Fibroblast of villous mesenchyme (primary cell): ENCODE measurements around the gene HSPA9. TPM values are rescaled to one million over a fixed set of nuclear protein-coding genes. Genes with fewer than 3 reads are reported as not detected.
A peak's percentile ranks its signal among the peaks of the same experiment; 100 is the strongest.

Source experiments
- DNase-seq: peaks from one replicate; pipeline ENCODE4 v3.0.0-alpha.2; 2010; ENCODE audit warnings: low read depth
- H3K4me3 ChIP-seq: 2 replicates; pipeline ENCODE4 v1.5.1; 2011; ENCODE audit warnings: low read depth, mild to moderate bottlenecking, low read length
- CTCF ChIP-seq: IDR thresholded peaks from 2 replicates; pipeline ENCODE4 v1.5.1; 2012; ENCODE audit warnings: low read depth, mild to moderate bottlenecking, low read length; ENCODE audit not compliant: insufficient read depth
- total RNA-seq: library from RNA; depleted of rRNA; stranded (reverse); fragments of >200 nt; gene quantifications from 2 replicates; pipeline ENCODE4 v1.2.3, GENCODE V29; 2012

The HSPA9 gene
- total RNA-seq, 1 donor = 336 TPM

- peak; percentile 22 for TF ChIP-seq CTCF
- no peak overlapping the region for H3K4me3 ChIP-seq
- no peak for DNase-seq
These were observed 20.1 kb upstream of the HSPA9 start for GRCh38 chr5:138595180-138595795.

DNA sequence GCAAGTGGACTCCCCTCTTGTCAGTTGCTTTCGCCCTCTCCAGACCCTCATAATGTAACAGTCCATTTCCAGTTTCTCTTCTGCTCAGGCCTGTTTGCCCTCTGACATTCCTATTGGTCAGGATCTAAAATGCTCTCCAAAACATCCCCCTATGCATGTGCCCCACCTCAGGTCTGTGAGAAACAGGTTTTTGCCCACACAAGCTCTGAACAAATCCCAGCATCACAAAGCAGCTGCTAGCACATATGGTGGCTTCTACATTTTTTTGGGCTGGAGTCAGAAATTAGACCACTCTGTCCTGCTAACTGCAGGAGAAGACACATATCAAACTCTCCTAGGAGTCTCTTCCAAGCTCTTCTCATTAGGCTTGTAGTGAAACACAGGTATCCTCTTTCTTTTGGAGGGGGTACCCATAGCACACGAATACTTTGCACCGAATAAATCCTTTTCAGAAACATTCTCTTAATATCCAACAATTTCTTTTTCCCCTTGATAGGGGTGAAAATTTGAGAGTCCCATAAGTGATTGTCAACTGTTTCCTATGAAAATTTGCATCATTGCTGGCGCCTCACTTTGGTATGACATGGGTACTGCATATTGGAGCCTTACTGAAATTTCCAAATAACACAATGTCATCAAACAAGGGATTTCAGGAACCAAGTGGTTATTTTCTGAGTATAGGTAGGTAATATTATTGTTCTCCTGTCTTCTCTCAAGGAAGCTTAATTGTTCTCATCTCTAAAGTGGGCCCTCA lies 19.3 kb upstream of the HSPA9 start:
- H3K4me3 ChIP-seq = no peak overlapping the region
- DNase-seq = no peak
- TF ChIP-seq CTCF = peak; percentile 47

GRCh38 chr5:138588013-138588788 lies 13.0 kb upstream of the HSPA9 start:
- no peak for TF ChIP-seq CTCF
- H3K4me3 ChIP-seq = no peak overlapping the region
- DNase-seq = no peak

GRCh38 chr5:138585157-138585556 lies 10.0 kb upstream of the HSPA9 start:
- no peak for DNase-seq
- TF ChIP-seq CTCF = no peak
- H3K4me3 ChIP-seq = no peak overlapping the region

- DNase-seq = no peak
- no peak overlapping the region for H3K4me3 ChIP-seq
- TF ChIP-seq CTCF = no peak
These were observed 8.9 kb upstream of the HSPA9 start for GRCh38 chr5:138583984-138584637.

GRCh38 chr5:138582959-138583358 lies 7.8 kb upstream of the HSPA9 start:
- H3K4me3 ChIP-seq = no peak overlapping the region
- no peak for TF ChIP-seq CTCF
- DNase-seq = no peak
